IPS DF 4.7 (cell line): Measurements from ENCODE around the gene FCGBP.
"Not testable (repeated sequence)": the region's sequence is repeated elsewhere in the genome, so short reads cannot be mapped to it uniquely, and the experiment has no call there.

Source experiments
- DNase-seq: peaks from one replicate; pipeline ENCODE4 v3.0.0-alpha.2; 2013; ENCODE audit warnings: low spot score; ENCODE audit errors: extremely low read depth

Gene FCGBP

DNA sequence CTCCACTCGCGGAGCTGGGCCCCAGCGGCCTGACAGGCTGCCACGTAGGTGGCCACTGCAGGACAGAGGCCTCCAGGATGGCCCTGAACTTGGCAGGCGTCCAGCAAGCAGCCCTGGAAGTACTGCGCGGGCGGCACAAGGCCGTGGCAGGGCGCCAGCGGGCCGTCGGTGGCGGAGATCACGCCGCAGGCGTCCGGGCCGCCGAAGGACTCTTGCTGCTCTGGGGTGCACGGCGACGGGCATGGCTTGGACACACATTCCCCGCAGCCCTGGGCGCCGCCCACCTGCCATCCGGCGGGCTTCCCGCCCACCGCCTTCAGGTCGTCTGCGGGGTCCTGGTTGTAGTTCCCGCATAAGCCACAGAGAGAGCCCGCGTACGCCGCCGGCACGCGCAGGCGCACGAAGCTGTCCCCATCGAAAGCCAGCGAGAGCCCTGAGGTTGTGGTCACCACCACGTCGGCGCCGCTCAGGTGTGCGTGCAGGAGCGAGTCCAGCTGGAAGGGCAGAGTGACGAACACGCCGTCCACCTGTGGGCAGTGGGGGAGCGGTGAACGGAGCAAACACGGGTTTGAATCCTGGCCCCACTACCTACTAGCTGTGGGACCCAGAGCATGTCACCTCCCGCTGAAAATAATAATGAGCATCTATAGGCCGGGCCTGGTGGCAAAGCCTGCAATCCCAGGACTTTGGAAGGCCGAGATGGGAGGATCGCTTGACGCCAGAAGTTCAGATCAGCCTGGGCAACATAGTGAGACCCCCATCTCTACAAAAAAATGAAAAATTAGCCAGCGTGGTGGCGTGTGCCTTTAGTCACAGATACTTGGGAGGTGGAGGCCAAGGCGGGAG, 42.6 kb downstream of the FCGBP start:
- DNase-seq: not testable (repeated sequence)

DNA sequence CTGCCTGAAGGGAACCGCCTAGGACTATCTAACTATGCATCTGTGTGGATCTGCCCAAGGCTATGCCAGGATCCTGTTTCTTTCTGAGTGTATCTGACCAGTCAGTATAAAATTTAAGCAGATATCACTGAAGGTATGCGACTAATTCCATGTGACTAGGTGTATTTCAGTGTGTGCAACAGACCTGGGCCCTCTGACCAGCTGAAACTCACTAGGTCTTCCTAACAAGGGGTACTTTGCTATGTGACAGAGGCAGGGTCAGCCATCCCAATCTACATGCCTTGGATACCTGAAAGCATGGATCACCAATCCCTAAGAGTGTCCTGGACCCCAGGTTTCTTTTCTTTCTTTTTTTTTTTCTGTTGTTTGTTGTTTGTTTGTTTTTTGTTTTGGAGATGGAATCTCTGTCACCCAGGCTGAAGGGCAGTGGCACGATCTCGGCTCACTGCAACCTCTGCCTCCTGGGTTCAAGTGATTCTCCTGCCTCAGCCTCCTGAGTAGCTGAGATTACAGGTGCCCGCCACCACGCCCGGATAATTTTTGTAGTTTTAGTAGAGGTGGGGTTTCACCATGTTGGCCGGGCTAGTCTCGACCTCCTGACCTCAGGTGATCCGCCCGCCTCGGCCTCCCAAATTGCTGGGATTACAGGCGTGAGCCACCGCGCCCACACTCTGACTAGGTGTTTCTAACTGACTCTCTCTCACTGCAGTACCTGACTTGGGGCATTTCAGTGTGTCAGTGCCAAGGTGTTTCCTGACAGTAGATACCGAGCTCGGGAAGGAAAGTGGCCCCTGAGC, 43.5 kb downstream of the FCGBP start:
- DNase-seq: no peak

DNA sequence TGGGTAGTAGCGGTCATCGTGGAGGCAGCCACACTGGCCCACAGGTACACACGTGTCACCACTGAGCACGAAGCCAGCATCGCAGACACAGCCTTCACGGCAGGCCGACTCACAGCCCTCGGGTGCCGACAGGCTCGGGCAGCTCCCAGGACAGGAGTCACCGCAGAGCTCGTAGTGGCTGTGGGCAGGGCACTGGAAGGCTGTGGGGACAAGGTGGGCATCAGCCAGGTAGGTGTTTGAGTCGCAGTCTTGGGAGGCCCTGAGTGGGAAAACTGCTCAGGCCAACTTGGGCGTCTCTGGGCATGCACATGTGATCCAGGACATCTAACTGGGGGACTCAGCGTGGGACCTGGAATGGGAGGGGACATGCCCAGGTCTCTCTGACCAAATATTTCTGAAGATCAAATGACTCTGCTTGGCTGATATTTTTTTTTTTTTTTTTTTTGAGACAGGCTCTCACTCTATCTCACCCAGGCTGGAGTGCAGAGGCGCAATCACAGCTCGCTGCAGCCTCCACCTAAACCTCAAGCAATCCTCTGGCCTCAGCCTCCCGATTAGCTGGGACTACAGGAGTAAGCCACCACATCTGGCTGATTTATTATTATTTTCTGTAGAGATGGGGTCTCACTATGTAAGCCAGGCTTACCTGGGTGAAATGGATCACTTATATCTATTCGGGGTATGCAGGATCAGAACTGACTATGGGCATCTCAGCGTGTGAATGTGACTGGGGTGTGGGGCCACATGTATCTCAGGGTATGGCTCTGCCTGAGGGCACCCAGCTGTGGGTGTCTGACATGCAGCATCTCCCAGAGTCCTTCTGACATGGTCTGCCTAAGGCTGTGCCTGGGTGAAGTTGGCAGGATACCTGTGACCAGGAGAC, 44.3 kb downstream of the FCGBP start:
- DNase-seq: not testable (repeated sequence)

GRCh38 chr19:39887456-39887951, 46.9 kb downstream of the FCGBP start:
- DNase-seq: not testable (repeated sequence)

GRCh38 chr19:39885821-39886554, 48.4 kb downstream of the FCGBP start:
- DNase-seq: not testable (repeated sequence)

DNA sequence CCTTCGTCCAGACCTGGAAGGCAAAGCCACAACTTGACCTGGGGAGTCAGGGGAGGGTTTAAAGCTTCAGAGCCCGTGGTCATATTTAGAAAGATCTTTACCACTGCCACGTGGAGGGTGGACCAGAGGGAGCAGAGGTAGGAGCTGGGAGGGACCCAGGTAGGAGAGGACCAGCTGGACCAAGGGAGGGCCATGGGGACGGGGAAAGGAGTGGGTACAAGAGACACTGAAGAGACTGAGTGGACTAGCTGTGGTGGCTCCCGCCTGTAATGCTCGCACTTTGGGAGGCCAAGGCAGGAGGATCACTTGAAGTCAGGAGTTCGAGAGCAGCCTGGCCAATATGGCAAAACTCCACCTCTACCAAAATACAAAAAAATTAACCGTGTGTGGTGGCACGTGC, 49.7 kb downstream of the FCGBP start:
- DNase-seq: not testable (repeated sequence)
